GM23338 (cell line): ENCODE data around the gene RNF114.

Source experiments
- CREB1 ChIP-seq: fragments of 250-450 bp; sonication (Bioruptor Pico); IDR thresholded peaks from 2 replicates; pipeline ENCODE4 v1.5.0; 2020; ENCODE audit warnings: low read depth, mild to moderate bottlenecking, moderate library complexity
- CTCF ChIP-seq, 2 experiments: fragments of 200-600 bp in 1 of 2; sonication (generic) in 1 of 2; conservative IDR thresholded peaks; 2 replicates each; pipeline versions ENCODE4 v1.5.1 to v1.6.1; 2016 to 2017; ENCODE audit warnings: antibody characterized with exemption in 2 of 2, low read depth in 2 of 2, mild to moderate bottlenecking in 2 of 2, moderate library complexity in 1 of 2
- EZH2 ChIP-seq: fragments of 200-600 bp; sonication (generic); IDR thresholded peaks from one replicate; pipeline ENCODE4 v1.8.0; 2017; ENCODE audit warnings: antibody characterized with exemption, mild to moderate bottlenecking, low read depth; ENCODE audit not compliant: unreplicated experiment
- JUNB ChIP-seq: IDR thresholded peaks from one replicate; pipeline ENCODE4 v1.6.1; 2016; ENCODE audit warnings: antibody characterized with exemption; ENCODE audit not compliant: unreplicated experiment
- POLR2AphosphoS5 ChIP-seq: IDR thresholded peaks from 2 replicates; pipeline ENCODE4 v1.6.1; 2016; ENCODE audit warnings: antibody characterized with exemption, low read depth
- STAT1 ChIP-seq: IDR thresholded peaks from one replicate; pipeline ENCODE4 v1.6.1; 2016; ENCODE audit warnings: antibody characterized with exemption; ENCODE audit not compliant: unreplicated experiment
- TF ChIP-seq, protein P1 (sequence below): fragments of 250-450 bp; sonication (Bioruptor Pico); IDR thresholded peaks from 2 replicates; pipeline ENCODE4 v1.5.0; 2020; ENCODE audit warnings: mild to moderate bottlenecking, moderate library complexity

- no peak for TF ChIP-seq CREB1
- TF ChIP-seq CTCF (conservative IDR thresholded peaks at IDR 0.05; ENCODE audit: low read depth in 2 of 2): no peak
- no peak for TF ChIP-seq POLR2AphosphoS5
- no peak for TF ChIP-seq EZH2
- TF ChIP-seq, protein P1, sequence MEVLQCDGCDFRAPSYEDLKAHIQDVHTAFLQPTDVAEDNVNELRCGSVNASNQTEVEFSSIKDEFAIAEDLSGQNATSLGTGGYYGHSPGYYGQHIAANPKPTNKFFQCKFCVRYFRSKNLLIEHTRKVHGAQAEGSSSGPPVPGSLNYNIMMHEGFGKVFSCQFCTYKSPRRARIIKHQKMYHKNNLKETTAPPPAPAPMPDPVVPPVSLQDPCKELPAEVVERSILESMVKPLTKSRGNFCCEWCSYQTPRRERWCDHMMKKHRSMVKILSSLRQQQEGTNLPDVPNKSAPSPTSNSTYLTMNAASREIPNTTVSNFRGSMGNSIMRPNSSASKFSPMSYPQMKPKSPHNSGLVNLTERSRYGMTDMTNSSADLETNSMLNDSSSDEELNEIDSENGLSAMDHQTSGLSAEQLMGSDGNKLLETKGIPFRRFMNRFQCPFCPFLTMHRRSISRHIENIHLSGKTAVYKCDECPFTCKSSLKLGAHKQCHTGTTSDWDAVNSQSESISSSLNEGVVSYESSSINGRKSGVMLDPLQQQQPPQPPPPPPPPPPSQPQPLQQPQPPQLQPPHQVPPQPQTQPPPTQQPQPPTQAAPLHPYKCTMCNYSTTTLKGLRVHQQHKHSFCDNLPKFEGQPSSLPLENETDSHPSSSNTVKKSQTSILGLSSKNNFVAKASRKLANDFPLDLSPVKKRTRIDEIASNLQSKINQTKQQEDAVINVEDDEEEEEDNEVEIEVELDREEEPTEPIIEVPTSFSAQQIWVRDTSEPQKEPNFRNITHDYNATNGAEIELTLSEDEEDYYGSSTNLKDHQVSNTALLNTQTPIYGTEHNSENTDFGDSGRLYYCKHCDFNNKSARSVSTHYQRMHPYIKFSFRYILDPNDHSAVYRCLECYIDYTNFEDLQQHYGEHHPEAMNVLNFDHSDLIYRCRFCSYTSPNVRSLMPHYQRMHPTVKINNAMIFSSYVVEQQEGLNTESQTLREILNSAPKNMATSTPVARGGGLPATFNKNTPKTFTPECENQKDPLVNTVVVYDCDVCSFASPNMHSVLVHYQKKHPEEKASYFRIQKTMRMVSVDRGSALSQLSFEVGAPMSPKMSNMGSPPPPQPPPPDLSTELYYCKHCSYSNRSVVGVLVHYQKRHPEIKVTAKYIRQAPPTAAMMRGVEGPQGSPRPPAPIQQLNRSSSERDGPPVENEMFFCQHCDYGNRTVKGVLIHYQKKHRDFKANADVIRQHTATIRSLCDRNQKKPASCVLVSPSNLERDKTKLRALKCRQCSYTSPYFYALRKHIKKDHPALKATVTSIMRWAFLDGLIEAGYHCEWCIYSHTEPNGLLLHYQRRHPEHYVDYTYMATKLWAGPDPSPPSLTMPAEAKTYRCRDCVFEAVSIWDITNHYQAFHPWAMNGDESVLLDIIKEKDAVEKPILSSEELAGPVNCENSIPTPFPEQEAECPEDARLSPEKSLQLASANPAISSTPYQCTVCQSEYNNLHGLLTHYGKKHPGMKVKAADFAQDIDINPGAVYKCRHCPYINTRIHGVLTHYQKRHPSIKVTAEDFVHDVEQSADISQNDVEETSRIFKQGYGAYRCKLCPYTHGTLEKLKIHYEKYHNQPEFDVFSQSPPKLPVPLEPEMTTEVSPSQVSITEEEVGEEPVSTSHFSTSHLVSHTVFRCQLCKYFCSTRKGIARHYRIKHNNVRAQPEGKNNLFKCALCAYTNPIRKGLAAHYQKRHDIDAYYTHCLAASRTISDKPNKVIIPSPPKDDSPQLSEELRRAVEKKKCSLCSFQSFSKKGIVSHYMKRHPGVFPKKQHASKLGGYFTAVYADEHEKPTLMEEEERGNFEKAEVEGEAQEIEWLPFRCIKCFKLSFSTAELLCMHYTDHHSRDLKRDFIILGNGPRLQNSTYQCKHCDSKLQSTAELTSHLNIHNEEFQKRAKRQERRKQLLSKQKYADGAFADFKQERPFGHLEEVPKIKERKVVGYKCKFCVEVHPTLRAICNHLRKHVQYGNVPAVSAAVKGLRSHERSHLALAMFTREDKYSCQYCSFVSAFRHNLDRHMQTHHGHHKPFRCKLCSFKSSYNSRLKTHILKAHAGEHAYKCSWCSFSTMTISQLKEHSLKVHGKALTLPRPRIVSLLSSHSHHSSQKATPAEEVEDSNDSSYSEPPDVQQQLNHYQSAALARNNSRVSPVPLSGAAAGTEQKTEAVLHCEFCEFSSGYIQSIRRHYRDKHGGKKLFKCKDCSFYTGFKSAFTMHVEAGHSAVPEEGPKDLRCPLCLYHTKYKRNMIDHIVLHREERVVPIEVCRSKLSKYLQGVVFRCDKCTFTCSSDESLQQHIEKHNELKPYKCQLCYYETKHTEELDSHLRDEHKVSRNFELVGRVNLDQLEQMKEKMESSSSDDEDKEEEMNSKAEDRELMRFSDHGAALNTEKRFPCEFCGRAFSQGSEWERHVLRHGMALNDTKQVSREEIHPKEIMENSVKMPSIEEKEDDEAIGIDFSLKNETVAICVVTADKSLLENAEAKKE (CRISPR knock-in tag): no peak
- TF ChIP-seq STAT1: no peak
- TF ChIP-seq JUNB: no peak
Measured at GRCh38 chr20:49924247-49924646, 11.9 kb upstream of the RNF114 start.
